GOT3 (cell line): ENCODE data around the gene PFDN2.

Source experiments
- DNase-seq: peaks from one replicate; lab custom pipeline; 2025; ENCODE audit warnings: mixed read lengths; lab: John Stamatoyannopoulos, UW

Gene PFDN2

DNA sequence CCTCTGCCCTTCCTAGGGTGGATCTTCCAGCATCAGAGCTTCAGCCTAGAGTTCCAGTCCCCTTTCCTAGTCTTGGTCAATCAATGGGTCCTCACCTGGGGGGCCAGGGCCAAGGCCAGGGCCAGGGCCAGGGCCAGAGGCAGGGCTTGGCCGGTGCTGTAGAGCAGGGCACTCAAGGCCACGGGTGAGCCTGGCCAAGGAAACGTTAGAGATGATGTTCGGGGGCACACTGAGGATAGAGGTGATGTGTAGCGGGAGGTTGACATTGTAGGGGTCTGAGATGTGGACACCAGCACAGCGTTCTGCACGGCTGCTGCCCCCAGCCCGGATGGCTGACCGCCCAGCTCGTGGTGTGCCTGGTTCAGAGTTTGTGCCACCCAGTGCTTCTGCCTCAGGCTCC lies 66.6 kb downstream of the PFDN2 start:
- no peak for DNase-seq
